ENCODE data around the gene CAMKK2. TPM values are rescaled to one million over a fixed set of nuclear protein-coding genes. Genes with fewer than 3 reads are reported as not detected.

Gene CAMKK2
- total and polyA plus RNA-seq, 2 experiments from 2014 or later, result 20.1 to 29.8 TPM

DNA sequence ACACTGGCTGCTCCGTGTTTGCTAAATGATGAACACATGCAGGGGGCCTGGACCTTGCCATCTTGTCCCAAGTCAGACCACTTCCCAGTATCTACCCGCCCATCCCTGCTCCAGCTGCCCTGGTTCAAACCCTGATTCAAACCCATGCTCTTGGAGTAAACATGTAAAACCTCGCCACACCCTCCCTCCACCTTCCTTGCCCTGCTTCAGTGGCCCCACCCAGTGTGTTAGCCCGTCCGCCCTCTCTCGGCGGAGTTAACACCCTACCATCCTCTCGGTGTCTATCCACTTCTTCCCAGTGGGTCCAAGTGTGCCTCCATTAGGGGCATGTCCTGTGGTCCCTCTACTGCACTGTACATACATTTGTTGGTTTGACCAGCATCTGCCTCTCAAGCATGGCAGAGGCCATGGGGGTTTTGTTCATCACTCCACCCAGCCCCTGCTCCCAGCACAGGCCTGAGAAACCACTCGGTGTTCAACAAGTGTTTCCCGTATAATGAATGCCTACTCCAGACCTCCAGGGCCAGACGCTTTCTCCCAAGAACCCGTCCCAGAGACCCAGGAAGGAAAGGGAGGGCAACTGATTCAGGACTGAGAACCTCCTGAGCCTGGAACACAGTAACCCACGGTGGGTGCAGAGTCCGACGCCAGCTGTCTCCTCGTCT lies 49.5 kb downstream of the CAMKK2 start:
- H4K20me1 ChIP-seq (ENCODE audit: insufficient read depth), result no peaks in the 10 kb centered on the region
- H3K79me2 ChIP-seq (ENCODE audit: insufficient read depth), result no peaks in the 10 kb centered on the region
- H3K9me2 ChIP-seq (ENCODE audit: insufficient read depth), result no peaks in the 10 kb centered on the region
- H3K9ac ChIP-seq, result no peak overlapping the region
- H2AFZ ChIP-seq, result no peak overlapping the region
- no peak overlapping the region for H3K4me3 ChIP-seq
- no peak for TF ChIP-seq EZH2 (IDR thresholded peaks at IDR 0.05; ENCODE audit: insufficient read depth, poor library complexity, severe bottlenecking)
- no peak for TF ChIP-seq EZH2phosphoT487 (IDR thresholded peaks at IDR 0.05; ENCODE audit: insufficient read depth, low read depth)
- H3K9me3 ChIP-seq (ENCODE audit: low read depth), result no peaks in the 10 kb centered on the region
- no peaks in the 10 kb centered on the region for H3K27me3 ChIP-seq (replicated peaks; ENCODE audit: insufficient read depth)
- H3K27ac ChIP-seq, result no peak overlapping the region
- no peak for DNase-seq
- in situ Hi-C loops (cut with MboI), result no loop called here
- no peaks in the 10 kb centered on the region for H3F3A ChIP-seq (ENCODE audit: insufficient read depth)
- no peak overlapping the region for H3K4me2 ChIP-seq (ENCODE audit: unreplicated experiment)
- peaks cover 3% of the 10 kb centered on the region; the same call in 1 of the 2 replicates for H3K36me3 ChIP-seq (ENCODE audit: low read depth)
- H3K4me1 ChIP-seq (ENCODE audit: insufficient read depth), result no peaks in the 10 kb centered on the region
- 92 to 93% methylated on average over 16 of the region's 16 CpGs for WGBS, 2 experiments (ENCODE audit: low coverage in 1 of 2, low lambda C conversion rate in 2 of 2, missing lambda C conversion rate in 2 of 2)

DNA sequence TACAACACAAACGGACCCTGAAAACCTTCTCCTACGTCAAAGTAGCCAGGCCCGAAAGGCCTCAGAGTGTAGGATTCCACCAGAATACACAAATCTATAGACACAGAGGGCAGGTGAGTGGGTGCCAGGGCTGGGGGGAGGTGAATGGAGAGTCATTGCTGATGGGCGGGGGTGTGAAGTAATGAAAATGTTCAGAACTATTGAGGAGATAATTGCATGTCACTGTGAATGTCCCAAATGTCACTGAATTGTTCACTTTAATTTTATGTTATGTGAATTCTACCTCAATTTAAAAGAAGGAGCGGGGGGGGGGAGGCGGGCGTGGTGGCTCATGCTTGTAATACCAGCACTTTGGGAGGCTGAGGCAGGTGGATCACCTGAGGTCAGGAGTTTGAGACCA lies 50.6 kb downstream of the CAMKK2 start:
- H3K9ac ChIP-seq, result no peak overlapping the region
- H3K79me2 ChIP-seq (ENCODE audit: insufficient read depth), result no peaks in the 10 kb centered on the region
- H3K27me3 ChIP-seq (replicated peaks; ENCODE audit: insufficient read depth), result no peaks in the 10 kb centered on the region
- TF ChIP-seq EZH2 (IDR thresholded peaks at IDR 0.05; ENCODE audit: insufficient read depth, poor library complexity, severe bottlenecking) (no peak), EZH2phosphoT487 (IDR thresholded peaks at IDR 0.05; ENCODE audit: insufficient read depth, low read depth) (no peak)
- no peak overlapping the region for H3K4me3 ChIP-seq
- 98 to 99% methylated on average over 5 to 7 of the region's 7 CpGs for WGBS, 2 experiments (ENCODE audit: low coverage in 1 of 2, low lambda C conversion rate in 2 of 2, missing lambda C conversion rate in 2 of 2)
- H2AFZ ChIP-seq, result no peak overlapping the region
- H3K9me2 ChIP-seq (ENCODE audit: insufficient read depth), result no peaks in the 10 kb centered on the region
- no peaks in the 10 kb centered on the region for H3K9me3 ChIP-seq (ENCODE audit: low read depth)
- no peaks in the 10 kb centered on the region for H3K4me1 ChIP-seq (ENCODE audit: insufficient read depth)
- no peak overlapping the region for H3K27ac ChIP-seq
- H3F3A ChIP-seq (ENCODE audit: insufficient read depth), result no peaks in the 10 kb centered on the region
- H4K20me1 ChIP-seq (ENCODE audit: insufficient read depth), result no peaks in the 10 kb centered on the region
- no peaks in the 10 kb centered on the region for H3K36me3 ChIP-seq (ENCODE audit: low read depth)
- H3K4me2 ChIP-seq (ENCODE audit: unreplicated experiment), result no peak overlapping the region
- no peak for DNase-seq
- in situ Hi-C loops (cut with MboI), result no loop called here

DNA sequence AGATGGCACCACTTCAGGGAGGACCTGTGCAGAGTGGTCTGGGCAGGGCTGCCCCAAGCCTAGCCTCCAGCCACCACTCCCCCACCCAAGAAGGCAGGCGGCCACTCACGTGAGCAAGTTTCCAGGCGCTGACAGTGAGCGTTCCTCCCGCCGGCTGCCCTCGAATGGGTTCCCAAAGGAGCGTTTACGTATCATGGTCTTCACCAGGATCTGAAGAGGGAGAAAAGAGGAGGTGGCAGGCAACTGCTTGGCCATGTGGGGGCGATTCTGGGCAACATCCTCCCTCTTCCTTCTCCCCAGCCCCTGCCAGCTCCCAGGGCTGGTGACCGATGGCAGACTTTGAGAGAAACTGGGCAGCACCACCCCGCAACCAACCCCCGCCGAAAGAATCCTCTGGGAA lies 51.5 kb downstream of the CAMKK2 start:
- Histone ChIP-seq H3K4me3 (no peak overlapping the region), H3K27ac (no peak overlapping the region), H3K9me2 (ENCODE audit: insufficient read depth) (no peaks in the 10 kb centered on the region), H3K4me1 (ENCODE audit: insufficient read depth) (no peaks in the 10 kb centered on the region), H3K79me2 (ENCODE audit: insufficient read depth) (no peaks in the 10 kb centered on the region), H3F3A (ENCODE audit: insufficient read depth) (no peaks in the 10 kb centered on the region), H3K9me3 (ENCODE audit: low read depth) (no peaks in the 10 kb centered on the region), H3K4me2 (ENCODE audit: unreplicated experiment) (no peak overlapping the region), H3K36me3 (ENCODE audit: low read depth) (peaks cover 3% of the 10 kb centered on the region; the same call in 1 of the 2 replicates), H4K20me1 (ENCODE audit: insufficient read depth) (no peaks in the 10 kb centered on the region), H2AFZ (no peak overlapping the region), H3K9ac (no peak overlapping the region), H3K27me3 (replicated peaks; ENCODE audit: insufficient read depth) (no peaks in the 10 kb centered on the region)
- in situ Hi-C loops (cut with MboI), result no loop called here
- DNase-seq, result no peak
- TF ChIP-seq EZH2 (IDR thresholded peaks at IDR 0.05; ENCODE audit: insufficient read depth, poor library complexity, severe bottlenecking) (no peak), EZH2phosphoT487 (IDR thresholded peaks at IDR 0.05; ENCODE audit: insufficient read depth, low read depth) (no peak)
- 90 to 93% methylated on average over 13 to 14 of the region's 14 CpGs for WGBS, 2 experiments (ENCODE audit: low coverage in 1 of 2, low lambda C conversion rate in 2 of 2, missing lambda C conversion rate in 2 of 2)

DNA sequence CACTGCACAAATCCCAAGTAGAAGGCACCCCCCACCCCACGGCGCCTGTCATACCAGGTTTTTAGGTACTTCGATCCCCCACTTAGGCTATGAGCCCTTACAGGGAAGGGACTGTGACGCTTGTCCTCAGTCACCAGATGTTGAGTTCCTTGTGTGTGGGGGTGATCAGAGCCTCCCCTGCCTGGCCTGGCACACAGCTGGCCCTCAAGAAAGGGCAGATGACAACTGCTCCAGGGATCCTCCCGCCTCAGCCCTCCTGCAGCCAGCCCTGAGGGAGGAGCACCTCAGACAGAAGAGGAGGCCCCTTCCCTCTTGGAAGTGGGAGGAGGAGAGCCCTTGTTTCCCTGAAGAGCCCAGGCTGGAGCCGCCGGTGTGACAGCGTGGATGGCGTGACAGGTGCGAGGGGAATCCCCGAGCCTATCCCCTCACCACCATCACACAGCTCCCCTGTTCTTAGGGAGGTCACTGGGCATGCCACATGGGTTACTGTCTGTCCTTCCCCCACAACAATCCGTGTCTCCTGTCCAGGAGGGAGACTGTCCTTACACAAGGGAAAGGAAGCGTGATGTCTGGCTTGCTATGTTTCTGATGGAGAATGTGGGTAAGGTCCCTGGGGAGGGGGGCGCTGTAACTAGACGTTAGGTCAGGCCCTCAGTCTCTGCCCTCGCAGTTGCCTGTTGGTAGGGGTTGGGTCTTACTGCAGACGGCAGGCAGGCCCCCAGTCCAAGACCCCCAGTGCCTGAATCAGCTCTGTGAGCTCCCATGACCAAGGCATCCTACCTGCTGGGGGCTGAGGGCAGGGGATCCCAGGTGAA lies 55.1 kb downstream of the CAMKK2 start:
- no peaks in the 10 kb centered on the region for H3K9me3 ChIP-seq (ENCODE audit: low read depth)
- no peaks in the 10 kb centered on the region for H3K9me2 ChIP-seq (ENCODE audit: insufficient read depth)
- 48 to 52% methylated on average over 17 of the region's 17 CpGs for WGBS, 2 experiments (ENCODE audit: low coverage in 1 of 2, low lambda C conversion rate in 2 of 2, missing lambda C conversion rate in 2 of 2)
- no peak overlapping the region for H3K4me3 ChIP-seq
- no peak overlapping the region for H2AFZ ChIP-seq
- H3F3A ChIP-seq (ENCODE audit: insufficient read depth), result no peaks in the 10 kb centered on the region
- no peaks in the 10 kb centered on the region for H3K27me3 ChIP-seq (replicated peaks; ENCODE audit: insufficient read depth)
- no peaks in the 10 kb centered on the region for H3K4me1 ChIP-seq (ENCODE audit: insufficient read depth)
- H3K4me2 ChIP-seq (ENCODE audit: unreplicated experiment), result no peak overlapping the region
- no peak overlapping the region for H3K9ac ChIP-seq
- in situ Hi-C loops (cut with MboI), result no loop called here
- no peak overlapping the region for H3K27ac ChIP-seq
- TF ChIP-seq EZH2 (IDR thresholded peaks at IDR 0.05; ENCODE audit: insufficient read depth, poor library complexity, severe bottlenecking) (no peak), EZH2phosphoT487 (IDR thresholded peaks at IDR 0.05; ENCODE audit: insufficient read depth, low read depth) (no peak)
- DNase-seq, result no peak
- H3K79me2 ChIP-seq (ENCODE audit: insufficient read depth), result no peaks in the 10 kb centered on the region
- no peaks in the 10 kb centered on the region for H4K20me1 ChIP-seq (ENCODE audit: insufficient read depth)
- peaks cover 7% of the 10 kb centered on the region; the same call in 1 of the 2 replicates for H3K36me3 ChIP-seq (ENCODE audit: low read depth)
